ENCODE data around the gene DSTYK. TPM values are rescaled to one million over a fixed set of nuclear protein-coding genes. Genes with fewer than 3 reads are reported as not detected.
"Not testable (repeated sequence)": the region's sequence is repeated elsewhere in the genome, so short reads cannot be mapped to it uniquely, and the experiment has no call there.

DSTYK gene
- polyA plus RNA-seq, 1 donor = 7.5 TPM

GRCh38 chr1:205240569-205240968 lies 29.1 kb upstream of the DSTYK start:
- DNase-seq (ENCODE audit: low read depth) = no peak

- DNase-seq (ENCODE audit: low read depth) = no peak
Measured at GRCh38 chr1:205240118-205240517, 28.6 kb upstream of the DSTYK start.

GRCh38 chr1:205239078-205239477 lies 27.6 kb upstream of the DSTYK start:
- no peak for DNase-seq (ENCODE audit: low read depth)

- no peak for DNase-seq (ENCODE audit: low read depth)
Measured at GRCh38 chr1:205237526-205238484, 26.3 kb upstream of the DSTYK start.

GRCh38 chr1:205236951-205237475 lies 25.5 kb upstream of the DSTYK start:
- DNase-seq (ENCODE audit: low read depth) = no peak

GRCh38 chr1:205236526-205236925 lies 25.0 kb upstream of the DSTYK start:
- no peak for DNase-seq (ENCODE audit: low read depth)

GRCh38 chr1:205235951-205236350 lies 24.4 kb upstream of the DSTYK start:
- DNase-seq (ENCODE audit: low read depth) = no peak

- DNase-seq (ENCODE audit: low read depth) = not testable (repeated sequence)
Measured at GRCh38 chr1:205233986-205234385, 22.5 kb upstream of the DSTYK start.

GRCh38 chr1:205232945-205233397 lies 21.5 kb upstream of the DSTYK start:
- DNase-seq (ENCODE audit: low read depth) = no peak

GRCh38 chr1:205232127-205232820 lies 20.8 kb upstream of the DSTYK start:
- DNase-seq (ENCODE audit: low read depth) = no peak

- DNase-seq (ENCODE audit: low read depth) = no peak
Measured at GRCh38 chr1:205230982-205231381, 19.5 kb upstream of the DSTYK start.

- no peak for DNase-seq (ENCODE audit: low read depth)
Measured at GRCh38 chr1:205229916-205230700, 18.6 kb upstream of the DSTYK start.

- DNase-seq (ENCODE audit: low read depth) = no peak
Measured at GRCh38 chr1:205229399-205229871, 17.9 kb upstream of the DSTYK start.

- no peak for DNase-seq (ENCODE audit: low read depth)
Measured at GRCh38 chr1:205228093-205228521, 16.6 kb upstream of the DSTYK start.

- peak; percentile 81 for DNase-seq (ENCODE audit: low read depth)
Measured at GRCh38 chr1:205227584-205228013, 16.1 kb upstream of the DSTYK start, which contains the start of gene TMCC2. TMCC2 (plus strand) TSS chr1:205227946; CDS start chr1:205228565, 619 bp downstream.

- DNase-seq (ENCODE audit: low read depth) = no peak
Measured at GRCh38 chr1:205226868-205227583, 15.5 kb upstream of the DSTYK start.

- DNase-seq (ENCODE audit: low read depth) = no peak
Measured at GRCh38 chr1:205225901-205226765, 14.6 kb upstream of the DSTYK start.

- DNase-seq (ENCODE audit: low read depth) = no peak
Measured at GRCh38 chr1:205224736-205225135, 13.2 kb upstream of the DSTYK start.

GRCh38 chr1:205220421-205220820 lies 8.9 kb upstream of the DSTYK start:
- no peak for DNase-seq (ENCODE audit: low read depth)

GRCh38 chr1:205217418-205217817 lies 5.9 kb upstream of the DSTYK start:
- DNase-seq (ENCODE audit: low read depth) = no peak
